Measurements from ENCODE around the gene SH3BGRL. TPM values are rescaled to one million over a fixed set of nuclear protein-coding genes. Genes with fewer than 3 reads are reported as not detected.

Gene SH3BGRL
- 136 TPM for polyA plus RNA-seq (2013, experiment 1 of 2; ENCODE audit: insufficient read length)
- 138 TPM for polyA plus RNA-seq (2013, experiment 2 of 2; ENCODE audit: insufficient read length)

DNA sequence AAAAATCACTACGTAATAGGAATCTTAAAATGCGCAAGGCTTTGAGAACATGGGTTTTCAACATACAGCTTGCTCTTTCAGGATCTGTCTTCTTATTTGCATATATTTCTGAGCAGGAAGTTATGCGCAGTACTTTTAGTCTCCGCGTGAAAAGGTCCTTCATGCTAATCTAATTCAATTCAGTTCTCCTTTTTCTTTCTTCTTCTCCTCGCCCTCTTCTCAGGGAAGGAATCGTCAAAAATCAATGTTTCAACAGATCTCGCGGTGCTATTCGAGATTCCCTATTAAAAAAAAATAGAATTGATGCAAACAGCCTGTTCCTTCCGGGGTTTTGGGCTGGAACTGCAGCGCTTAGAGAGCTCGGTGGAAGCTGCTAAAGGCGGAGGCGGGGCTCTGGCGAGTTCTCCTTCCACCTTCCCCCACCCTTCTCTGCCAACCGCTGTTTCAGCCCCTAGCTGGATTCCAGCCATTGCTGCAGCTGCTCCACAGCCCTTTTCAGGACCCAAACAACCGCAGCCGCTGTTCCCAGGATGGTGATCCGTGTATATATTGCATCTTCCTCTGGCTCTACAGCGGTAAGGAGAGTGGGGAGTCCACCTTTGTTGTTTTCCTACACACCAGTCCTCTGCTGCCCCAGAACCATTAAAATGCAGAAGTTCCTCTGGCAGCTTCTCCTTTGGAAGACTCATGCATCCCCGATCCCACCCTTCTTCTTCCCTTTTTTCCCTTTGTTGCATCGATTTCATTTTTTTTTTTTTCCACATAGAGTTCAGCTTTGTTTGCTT is at the start of gene SH3BGRL, which contains the start of gene HMGN5:
Gene SH3BGRL, plus strand, starts transcription at position 432 of the 785 bp plus-strand sequence. Its CDS starts 99 bp downstream, at position 531.
Gene HMGN5, minus strand, starts transcription at position 243 of the 785 bp plus-strand sequence. CDS start 80,364 bp downstream, outside the sequence.
- peak; percentile 91 for DNase-seq

DNA sequence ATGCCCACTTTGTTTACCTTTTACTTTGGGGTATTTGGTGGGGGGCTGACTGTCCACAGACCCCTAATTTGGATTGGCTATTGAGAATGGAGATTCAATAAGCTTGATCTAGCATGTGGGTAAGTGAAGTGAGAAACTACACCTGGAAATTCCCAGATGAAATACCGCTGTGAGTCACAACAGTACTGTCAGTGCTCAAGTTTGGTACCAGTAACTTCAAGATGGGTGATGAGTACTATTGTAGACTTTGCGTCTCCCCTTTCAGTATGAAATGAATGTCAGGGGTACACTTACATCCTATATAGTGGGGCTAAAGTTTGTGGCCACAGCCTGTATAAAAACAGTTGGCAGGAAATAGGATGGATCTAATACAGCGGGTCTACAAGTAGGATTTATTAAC is 33.5 kb upstream of the SH3BGRL start:
- DNase-seq: no peak

DNA sequence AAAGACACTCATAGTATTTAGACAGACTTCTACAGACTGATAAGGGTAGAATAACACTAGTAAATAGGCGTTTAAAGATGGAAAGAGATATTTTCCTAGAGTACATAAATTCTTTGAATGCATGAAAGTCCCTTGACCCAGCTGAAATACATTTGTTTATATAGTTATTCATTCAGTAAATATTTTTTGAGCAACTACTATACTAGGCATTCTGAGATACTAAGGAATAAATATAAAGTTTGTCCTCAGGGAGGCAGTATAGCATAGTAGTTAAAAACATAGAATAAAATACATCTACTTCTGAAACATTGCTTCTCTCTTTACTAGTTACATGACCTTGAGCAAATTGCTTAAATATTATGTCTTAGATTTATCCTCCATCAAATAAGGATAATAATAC is 27.6 kb upstream of the SH3BGRL start:
- peak; percentile 5 for DNase-seq

DNA sequence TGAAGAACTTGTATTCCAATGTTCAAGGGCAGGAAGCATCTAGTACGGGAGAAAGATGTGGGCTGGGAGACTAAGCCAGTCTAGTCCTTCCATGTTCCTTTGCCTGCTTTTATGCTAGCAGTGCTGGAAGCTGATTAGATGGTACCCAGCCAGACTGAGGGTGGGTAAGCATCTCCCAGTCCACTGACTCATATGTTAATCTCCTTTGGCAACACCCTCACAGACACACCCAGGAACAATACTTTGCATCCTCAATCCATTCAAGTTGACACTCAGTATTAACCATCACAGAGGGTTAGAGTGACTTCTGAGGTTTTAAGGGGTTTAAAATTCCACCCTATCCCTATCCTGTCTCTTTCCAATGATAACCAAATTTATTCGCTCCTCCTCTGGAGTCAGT is 6.6 kb upstream of the SH3BGRL start:
- DNase-seq: no peak

DNA sequence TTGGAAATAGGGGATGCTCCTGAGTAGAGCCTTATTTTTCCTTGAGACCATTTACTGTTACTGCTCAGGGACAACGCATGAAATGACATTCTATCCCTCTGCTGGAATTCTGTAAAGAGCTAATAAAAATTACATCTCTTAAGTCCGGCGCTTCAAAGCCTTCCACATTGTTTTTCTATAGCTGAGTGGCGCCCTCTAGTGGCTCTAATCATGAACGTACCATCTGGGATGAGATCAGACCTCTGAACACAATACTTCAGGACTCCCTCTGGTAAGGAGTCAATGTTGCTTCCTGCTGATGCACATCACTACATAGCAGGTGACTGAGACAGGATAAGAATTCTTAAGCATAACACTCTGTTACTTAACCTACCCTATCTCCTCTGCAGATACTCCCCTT is 6.2 kb upstream of the SH3BGRL start:
- DNase-seq: peak; percentile 39

DNA sequence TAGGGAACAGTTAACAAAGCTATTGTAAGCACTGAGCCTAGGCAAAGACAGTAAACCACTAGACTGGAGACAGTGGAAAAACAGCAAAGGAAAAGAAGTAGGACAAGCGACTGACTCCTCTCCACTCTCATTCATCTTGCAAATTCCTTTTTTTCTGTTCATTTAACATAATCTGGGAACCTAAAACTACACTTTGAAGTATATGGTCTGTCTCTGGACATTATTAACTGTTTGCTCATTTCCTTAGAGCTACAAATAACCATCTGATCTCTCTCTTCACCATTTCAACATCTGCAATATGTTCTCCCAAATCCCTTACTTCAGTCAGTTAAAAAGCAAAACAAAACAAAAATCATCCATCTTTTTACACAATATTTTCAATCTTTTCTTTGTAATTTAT is 831 bp upstream of the SH3BGRL start:
- peak; percentile 2 for DNase-seq

DNA sequence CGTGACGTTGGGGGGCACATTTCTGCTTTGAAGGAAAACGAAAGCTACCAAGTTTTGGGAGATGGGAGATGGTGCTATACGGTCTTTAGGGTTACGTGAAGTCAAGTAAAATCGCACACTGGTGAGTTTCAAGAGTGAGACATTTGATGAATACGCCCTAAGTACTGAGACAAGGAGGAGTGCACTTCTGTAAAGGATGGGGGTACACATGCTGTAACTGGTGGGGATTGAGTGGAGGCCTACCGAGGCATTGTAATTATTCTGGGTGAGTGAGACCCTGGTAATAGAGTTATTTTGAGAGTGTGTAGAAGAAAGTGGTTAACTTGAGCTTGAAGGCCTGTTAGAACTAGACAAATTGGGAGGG is 536 bp downstream of the SH3BGRL start:
- peak; percentile 6 for DNase-seq

DNA sequence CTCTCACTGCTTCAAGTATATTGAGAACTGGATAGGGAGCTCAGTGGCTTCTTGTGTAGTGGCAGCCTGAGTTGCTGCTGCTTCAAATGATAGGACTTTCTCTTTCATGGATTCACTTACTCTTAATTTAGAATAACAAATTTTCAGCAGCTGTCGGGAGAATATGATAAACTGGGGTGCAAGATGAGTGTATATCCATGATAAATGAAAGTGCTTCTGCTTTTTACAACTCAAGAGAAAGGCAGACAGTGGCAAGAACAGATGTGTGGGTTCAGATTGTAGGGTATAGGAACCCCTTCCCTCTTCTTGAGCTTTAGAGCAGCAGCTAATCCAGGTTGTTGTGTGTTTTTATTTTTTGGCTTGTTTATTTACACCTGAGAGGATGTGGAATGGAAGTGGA is 1.0 kb downstream of the SH3BGRL start:
- no peak for DNase-seq

DNA sequence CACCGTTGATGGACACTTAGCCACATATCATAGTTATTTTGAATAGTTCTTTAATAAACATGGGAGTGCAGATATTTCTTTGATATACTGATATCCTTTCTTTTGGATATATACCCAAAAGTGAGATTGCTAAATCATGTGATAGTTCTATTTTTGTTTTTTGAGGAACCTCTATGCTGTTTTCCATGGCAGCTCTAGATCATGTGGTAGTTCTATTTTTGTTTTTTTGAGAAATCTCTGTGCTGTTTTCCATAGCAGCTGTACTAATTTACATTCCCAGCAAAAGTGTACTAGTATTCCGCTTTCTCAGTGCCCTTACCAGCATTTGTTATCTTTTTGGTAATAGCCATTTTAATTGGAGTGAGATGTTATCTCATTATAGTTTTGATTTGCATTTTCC is 3.6 kb downstream of the SH3BGRL start:
- no peak for DNase-seq

DNA sequence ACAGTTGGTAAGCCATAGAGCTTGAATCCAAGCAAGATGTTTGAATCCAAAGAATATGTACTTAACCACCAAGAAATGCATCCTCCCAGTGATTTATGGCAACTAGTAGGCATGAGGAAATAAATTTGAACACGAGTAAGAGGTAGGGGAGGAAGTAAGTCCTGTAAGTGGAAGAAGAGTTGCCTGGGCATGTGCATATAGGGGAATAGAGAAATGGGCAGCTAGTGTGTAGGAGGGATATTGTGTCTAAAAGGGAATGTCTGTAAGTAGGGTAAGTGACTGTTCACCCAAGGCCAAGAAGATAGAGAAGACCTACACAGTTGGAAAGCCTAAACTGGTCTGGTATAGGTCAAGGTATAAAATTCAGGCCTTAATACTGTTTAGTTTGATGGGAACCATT is 4.6 kb downstream of the SH3BGRL start:
- DNase-seq: no peak

DNA sequence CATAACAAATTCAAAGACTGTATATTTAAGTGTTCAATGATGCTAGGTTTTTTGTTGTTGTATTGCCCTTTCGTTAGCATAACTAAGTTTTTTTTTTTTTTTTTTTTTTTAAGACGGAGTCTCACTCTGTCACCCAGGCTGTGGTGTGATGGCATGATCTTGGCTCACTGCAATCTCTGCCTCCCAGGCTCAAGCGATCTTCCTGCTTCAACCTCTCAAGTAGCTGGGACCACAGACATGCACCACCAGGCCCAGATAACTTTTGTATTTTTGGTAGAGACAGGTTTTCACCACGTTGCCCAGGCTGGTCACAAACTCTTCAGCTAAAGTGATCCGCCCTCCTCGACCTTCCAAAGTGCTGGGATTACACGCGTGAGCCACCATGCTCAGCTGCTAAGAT is 7.0 kb downstream of the SH3BGRL start:
- no peak for DNase-seq

DNA sequence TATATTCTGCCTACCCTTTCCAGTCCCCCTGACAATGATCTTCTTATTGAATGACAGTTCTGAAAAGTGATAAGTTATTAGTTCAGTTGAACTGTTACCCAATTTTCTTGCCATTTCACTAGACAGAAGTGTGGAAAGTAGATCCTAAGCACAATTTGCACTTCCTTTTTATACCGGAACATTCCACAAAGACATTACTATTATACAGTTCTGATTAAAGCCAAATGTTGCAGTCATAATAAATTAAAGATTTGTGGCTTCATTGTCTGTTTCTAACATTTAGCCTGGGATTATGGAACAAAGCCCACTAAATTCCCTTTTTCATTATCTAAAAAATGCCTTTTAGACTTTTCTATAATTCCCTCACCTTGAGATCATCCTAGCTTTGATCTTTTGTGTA is 13.8 kb downstream of the SH3BGRL start:
- peak; percentile 13 for DNase-seq

DNA sequence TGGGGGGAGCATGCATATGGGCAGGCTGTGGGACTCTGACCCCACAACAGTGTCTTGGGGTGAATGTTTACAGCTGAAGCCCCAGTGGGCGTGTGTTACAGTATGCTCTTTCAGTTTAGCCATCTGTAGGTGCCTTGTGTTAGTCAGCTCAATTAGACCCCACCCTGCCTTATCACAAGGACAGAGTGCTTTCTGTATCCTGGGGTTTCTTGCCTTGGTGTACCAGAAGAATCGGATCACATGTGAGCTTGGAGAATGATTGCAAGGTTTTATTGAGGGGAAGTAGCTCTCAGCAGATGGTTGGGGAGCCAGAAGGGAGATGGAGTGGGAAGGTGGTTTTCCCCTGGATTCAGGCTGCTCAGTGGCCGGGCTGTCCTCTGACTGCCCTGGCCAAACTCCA is 27.3 kb downstream of the SH3BGRL start:
- no peak for DNase-seq

DNA sequence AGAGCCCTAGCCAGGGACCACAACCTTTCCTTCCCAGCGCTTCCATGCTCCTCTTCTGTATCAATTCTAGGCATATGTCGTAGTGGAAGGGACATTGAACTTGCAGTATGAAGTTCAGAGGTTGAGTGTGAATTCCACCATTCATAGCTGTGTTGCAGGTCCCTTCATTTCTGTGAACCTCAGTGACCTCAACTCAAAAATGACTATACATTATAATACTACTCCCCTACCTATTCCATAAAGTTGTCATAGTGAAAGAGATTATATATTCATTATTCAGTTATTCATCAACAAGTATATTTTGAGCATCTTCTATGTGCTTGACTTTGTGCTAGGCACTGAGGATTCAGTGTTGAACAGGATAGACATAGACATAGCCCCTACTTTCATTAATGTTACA is 28.0 kb downstream of the SH3BGRL start:
- no peak for DNase-seq

DNA sequence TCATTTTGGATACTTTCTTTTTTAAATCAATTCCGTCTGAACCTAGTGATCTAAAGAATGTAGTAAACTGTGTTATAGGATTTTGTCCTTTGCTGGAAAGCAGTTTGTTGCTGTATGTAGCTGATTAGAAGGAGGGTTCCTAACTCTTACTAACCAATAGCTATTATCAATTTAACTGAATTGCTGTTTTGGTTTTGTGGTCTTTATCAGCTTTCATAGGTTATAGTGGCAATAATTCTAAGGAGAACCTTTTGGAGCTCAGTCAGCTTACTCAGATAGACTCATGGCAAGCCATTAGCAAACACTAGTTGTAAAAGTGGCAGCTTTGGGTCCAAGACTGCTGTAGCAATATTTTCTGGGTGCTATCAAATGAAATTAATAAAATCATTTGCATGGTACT is 29.6 kb downstream of the SH3BGRL start:
- no peak for DNase-seq

DNA sequence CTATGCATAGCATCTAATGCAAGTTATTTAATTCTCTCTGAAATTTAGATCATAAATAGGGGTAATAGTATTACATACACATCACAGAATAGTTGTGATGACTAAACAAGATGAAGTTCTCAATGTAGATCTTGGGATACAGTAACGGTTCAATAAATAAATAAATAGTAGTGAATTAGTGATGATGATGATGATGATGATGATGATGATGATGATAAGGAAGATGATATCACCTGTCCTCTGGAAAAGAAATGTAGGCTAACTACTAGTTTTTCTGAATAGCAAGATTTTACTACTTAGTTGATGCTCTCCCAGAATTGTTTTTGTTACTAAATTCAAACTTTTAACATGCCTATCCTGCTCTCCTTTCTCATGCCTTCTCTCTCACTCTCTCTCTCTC is 30.3 kb downstream of the SH3BGRL start:
- DNase-seq: no peak

DNA sequence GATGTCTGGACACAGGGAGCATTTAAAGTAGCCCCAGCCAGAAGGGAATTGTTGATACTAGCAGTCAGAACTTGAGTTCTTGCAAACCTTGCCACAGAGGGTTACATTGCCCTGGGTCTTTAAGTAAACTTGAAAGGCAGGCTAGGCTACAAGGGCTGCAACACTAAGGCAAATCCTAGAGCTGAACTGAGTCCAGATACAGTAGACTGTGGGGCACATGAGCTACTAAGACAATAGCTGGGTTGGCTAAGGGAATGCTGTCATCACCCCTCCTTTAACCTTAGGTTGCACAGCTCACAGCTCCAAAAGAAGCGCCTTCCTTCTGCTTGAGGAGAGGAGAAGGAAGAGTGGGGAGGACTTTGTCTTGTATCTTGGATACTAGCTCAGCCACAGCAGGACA is 35.6 kb downstream of the SH3BGRL start:
- no peak for DNase-seq

DNA sequence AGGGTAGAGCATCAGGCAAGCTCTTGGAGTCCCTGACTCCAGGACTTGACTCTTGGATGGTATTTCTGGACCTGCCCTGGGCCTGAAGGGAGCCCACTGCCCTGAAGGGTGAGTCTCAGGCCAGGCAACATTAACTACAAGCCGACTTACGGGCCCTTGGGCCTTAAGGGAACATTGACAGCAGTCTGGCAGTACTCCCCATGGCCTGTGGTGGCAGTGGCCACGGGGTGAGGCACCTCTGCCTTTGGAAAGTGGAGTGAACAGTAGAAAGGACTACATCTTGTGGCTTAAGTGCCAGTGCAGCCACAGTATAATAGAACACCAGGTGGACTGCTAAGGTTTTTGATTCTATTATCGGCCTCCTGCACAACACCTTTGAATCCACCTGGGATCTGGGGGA is 36.3 kb downstream of the SH3BGRL start:
- DNase-seq: no peak

DNA sequence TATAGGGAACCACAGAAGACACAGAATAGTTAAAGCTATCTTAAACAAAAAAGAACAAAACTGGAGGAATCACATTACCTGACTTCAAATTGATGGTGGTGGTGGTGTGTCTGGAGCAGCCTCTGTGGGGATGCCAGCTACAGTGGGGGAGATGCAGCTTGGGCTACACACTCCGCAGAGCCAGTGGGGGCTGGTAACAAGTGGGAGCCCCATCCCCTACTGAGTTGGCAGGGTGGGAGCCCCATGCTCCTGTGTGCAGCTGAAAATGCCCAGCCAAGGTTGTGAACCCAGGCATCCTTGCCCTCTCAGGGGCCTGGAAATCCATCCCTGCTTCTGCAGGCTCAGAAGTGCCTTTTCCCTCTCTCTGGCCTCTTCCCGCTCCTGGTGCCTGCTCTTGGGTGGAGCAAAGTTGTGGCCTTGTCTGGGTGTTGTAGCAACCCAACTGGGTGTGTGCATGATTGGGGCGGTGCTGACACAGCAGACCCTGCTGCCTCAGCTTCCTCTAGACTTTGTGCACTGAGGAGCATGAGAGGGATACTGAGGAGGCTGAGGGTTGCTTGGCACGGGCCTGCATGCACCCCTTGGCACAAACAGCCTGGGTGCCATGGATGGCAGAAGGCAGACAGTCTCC is 38.9 kb downstream of the SH3BGRL start:
- DNase-seq: no peak

DNA sequence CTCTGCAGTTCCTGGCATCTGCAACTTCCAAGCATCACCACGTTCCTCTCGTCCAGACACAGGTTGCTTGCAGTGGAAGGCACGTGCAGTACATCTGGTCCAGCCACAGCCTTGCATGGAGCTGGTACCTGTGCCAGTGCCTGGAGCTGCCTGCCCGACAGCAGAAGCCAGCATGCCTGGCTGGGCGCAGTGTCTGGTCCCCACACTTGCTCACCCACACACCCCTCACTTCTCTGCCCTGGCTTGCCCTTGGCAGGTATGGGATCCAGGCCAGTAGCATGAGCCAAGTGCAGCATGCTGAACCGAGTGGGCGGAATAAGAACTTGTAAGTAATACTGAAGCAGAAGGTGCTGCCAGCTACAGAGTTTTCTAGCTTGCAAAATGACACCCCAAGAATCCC is 39.9 kb downstream of the SH3BGRL start:
- no peak for DNase-seq

DNA sequence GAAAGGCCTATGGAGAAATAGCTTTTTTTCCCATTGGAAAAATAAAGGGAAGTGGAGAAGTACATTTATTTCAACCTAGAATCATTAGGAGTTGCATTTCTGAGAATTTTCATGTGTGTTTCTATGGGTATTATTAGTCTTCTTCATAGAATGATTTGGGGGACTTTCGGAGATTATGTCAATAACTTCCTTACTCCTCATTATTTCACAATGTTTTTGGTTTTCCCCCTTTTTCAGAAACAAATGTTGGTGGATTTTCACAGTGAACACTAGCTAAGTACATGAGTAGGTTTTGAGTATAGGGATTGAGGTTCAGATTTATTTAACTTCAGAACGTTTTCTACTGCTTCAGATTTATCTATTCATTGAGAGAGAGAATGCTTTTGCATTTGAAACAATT is 54.0 kb downstream of the SH3BGRL start:
- DNase-seq: no peak

DNA sequence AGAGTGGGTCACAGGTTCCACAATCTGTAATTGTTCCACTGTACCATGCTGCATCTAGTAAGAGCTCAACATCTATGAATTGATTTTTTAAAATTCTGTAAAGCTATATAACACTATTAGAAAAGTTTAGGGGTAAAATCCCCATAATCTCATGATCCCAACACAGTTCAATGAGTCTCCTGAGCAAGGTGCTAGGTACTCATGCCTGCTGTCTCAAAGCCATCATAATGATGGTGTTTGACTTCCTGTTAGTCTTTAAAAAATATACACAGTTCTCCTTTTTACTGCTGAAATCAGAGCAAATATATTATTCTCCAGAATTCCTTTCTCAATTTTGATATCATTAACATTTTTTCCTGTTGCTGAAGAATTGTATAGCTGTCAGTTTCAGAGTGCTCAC is 55.9 kb downstream of the SH3BGRL start:
- DNase-seq: no peak

DNA sequence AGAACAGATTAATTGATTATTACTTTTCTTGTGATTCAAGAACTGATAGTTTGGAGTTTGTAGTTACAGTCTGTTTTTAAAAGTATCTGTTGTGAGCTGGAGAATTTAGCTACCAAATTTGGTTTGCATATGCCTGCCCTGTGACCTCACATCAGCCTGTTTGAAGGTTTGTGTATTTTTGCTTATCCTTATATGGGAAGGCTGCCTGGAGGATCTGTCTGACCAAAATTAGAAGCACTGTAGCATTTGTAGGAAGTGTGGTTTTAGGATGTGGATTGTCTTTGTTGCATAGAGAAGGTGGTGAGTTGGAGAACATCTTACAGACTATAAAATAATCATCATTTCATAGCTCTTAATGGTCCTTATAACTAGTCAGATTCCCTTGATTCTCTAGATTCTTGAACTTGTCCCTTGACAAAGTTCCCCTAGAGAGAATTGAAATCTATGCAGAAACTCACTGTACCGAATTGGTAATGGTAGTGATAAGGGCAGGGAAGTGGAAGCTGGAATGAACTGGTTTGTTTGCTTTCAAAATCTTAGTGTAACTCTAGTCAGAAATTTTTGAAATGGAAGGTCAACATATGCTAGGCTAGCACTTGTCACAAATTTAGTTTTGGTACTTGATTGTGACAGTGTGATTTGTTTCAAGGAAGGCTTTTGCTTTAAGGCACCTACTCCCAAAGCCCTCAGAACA is 57.3 kb downstream of the SH3BGRL start:
- DNase-seq: peak; percentile 73

All from fibroblast of skin of abdomen (primary cell).